Neuronal stem cell (in vitro differentiated cells): ENCODE measurements around the gene BZW2. TPM values are rescaled to one million over a fixed set of nuclear protein-coding genes. Genes with fewer than 3 reads are reported as not detected.

Experiments used
- DNase-seq: peaks from one replicate; pipeline ENCODE4 v3.0.0-alpha.2; 2013; ENCODE audit warnings: low spot score
- H2AFZ ChIP-seq: one replicate; pipeline ENCODE4 v1.6.1; 2013; ENCODE audit warnings: mild to moderate bottlenecking, low read length, inconsistent platforms
- H2AK5ac ChIP-seq: 2 replicates; pipeline ENCODE4 v1.6.1; 2013; ENCODE audit warnings: low read depth, mild to moderate bottlenecking, inconsistent platforms, low read length, moderate library complexity, mixed read lengths
- H2BK120ac ChIP-seq: 2 replicates; pipeline ENCODE4 v1.6.1; 2013; ENCODE audit warnings: low read depth, mild to moderate bottlenecking, inconsistent platforms, low read length, moderate library complexity, mixed read lengths
- H2BK12ac ChIP-seq: one replicate; pipeline ENCODE4 v1.6.1; 2013; ENCODE audit warnings: low read length, inconsistent platforms
- H2BK15ac ChIP-seq: 2 replicates; pipeline ENCODE4 v1.6.1; 2013; ENCODE audit warnings: mild to moderate bottlenecking, low read length, inconsistent platforms, mixed read lengths
- H2BK5ac ChIP-seq: one replicate; pipeline ENCODE4 v1.6.1; 2013; ENCODE audit warnings: inconsistent platforms, mild to moderate bottlenecking, low read length, moderate library complexity
- H3K14ac ChIP-seq: one replicate; pipeline ENCODE4 v1.6.1; 2013; ENCODE audit warnings: low read length, inconsistent platforms
- H3K18ac ChIP-seq: 2 replicates; pipeline ENCODE4 v1.6.1; 2013; ENCODE audit warnings: low read length, inconsistent platforms
- H3K23ac ChIP-seq: 2 replicates; pipeline ENCODE4 v1.6.1; 2013; ENCODE audit warnings: low read depth, mild to moderate bottlenecking, mixed read lengths, low read length, inconsistent platforms; ENCODE audit not compliant: poor library complexity
- H3K27ac ChIP-seq: replicated peaks from 3 replicates; pipeline ENCODE4 v1.5.1; 2013; ENCODE audit warnings: low read length, inconsistent platforms
- H3K27me3 ChIP-seq, 3 experiments: 2 replicates each; pipeline ENCODE4 v1.6.1; 2013; ENCODE audit warnings: low read length in 3 of 3, mild to moderate bottlenecking in 2 of 3, inconsistent platforms in 1 of 3, low read depth in 1 of 3, mixed read lengths in 1 of 3, moderate library complexity in 1 of 3; ENCODE audit not compliant: control insufficient read depth in 3 of 3, insufficient read depth in 3 of 3
- H3K36me3 ChIP-seq, 2 donors: replicated peaks in 1 of 2; 2 replicates each; pipeline ENCODE4 v1.6.1; 2013; ENCODE audit warnings: low read length in 2 of 2; ENCODE audit not compliant: control insufficient read depth in 2 of 2, insufficient read depth in 2 of 2
- H3K4ac ChIP-seq: 2 replicates; pipeline ENCODE4 v1.6.1; 2013; ENCODE audit warnings: inconsistent platforms, mild to moderate bottlenecking, low read length, moderate library complexity
- H3K4me1 ChIP-seq, 2 donors: 1 replicate in 1 of 2; 2 replicates in 1 of 2; pipeline ENCODE4 v1.6.1; 2013; ENCODE audit warnings: low read length in 2 of 2, low read depth in 1 of 2; ENCODE audit not compliant: control insufficient read depth in 2 of 2, insufficient read depth in 1 of 2
- H3K4me2 ChIP-seq: one replicate; pipeline ENCODE4 v1.6.1; 2013; ENCODE audit warnings: mild to moderate bottlenecking, low read length, inconsistent platforms; ENCODE audit not compliant: insufficient read depth, poor library complexity, severe bottlenecking
- H3K4me3 ChIP-seq, 2 donors: 2 replicates each; pipeline ENCODE4 v1.5.1; 2013; ENCODE audit warnings: low read length in 2 of 2, mild to moderate bottlenecking in 2 of 2, inconsistent platforms in 1 of 2, moderate library complexity in 1 of 2
- H3K79me1 ChIP-seq: one replicate; pipeline ENCODE4 v1.6.1; 2013; ENCODE audit warnings: low read depth, mild to moderate bottlenecking, inconsistent platforms, low read length, moderate library complexity
- H3K9ac ChIP-seq: one replicate; pipeline ENCODE4 v1.6.1; 2013; ENCODE audit warnings: mild to moderate bottlenecking, low read depth, low read length, inconsistent platforms; ENCODE audit not compliant: poor library complexity
- H3K9me3 ChIP-seq, 2 donors: replicated peaks in 1 of 2; 2 replicates each; pipeline versions ENCODE3 to v1.6.1; 2013; ENCODE audit warnings: low read length in 2 of 2, mild to moderate bottlenecking in 2 of 2, inconsistent platforms in 1 of 2, low read depth in 1 of 2, mixed read lengths in 1 of 2, moderate library complexity in 1 of 2; ENCODE audit not compliant: control insufficient read depth in 2 of 2, insufficient read depth in 1 of 2
- H4K8ac ChIP-seq: one replicate; pipeline ENCODE4 v1.6.1; 2013; ENCODE audit warnings: low read depth, mild to moderate bottlenecking, inconsistent platforms, low read length, moderate library complexity
- H4K91ac ChIP-seq: one replicate; pipeline ENCODE4 v1.6.1; 2013; ENCODE audit warnings: low read length, low read depth, mild to moderate bottlenecking, inconsistent platforms; ENCODE audit not compliant: poor library complexity
- WGBS, 2 donors: extraction: QIAGEN DNeasy Blood & Tissue Kit; methylation state at CpG; one replicate each; pipeline ENCODE4 v1.1.7; 2013; ENCODE audit warnings: missing lambda C conversion rate in 2 of 2, mixed read lengths in 1 of 2; ENCODE audit not compliant: insufficient read length in 2 of 2, insufficient replicate concordance in 1 of 2; ENCODE audit errors: extremely low coverage in 2 of 2; 5-methylcytosine and 5-hydroxymethylcytosine counted together
- polyA plus RNA-seq, 2 experiments: library from polyadenylated mRNA; stranded (reverse); fragments of 200-250 nt; gene quantifications; one replicate each; pipeline ENCODE4 v1.2.3, GENCODE V29; 2013

The BZW2 gene
- 113 TPM for polyA plus RNA-seq (2013, experiment 1 of 2)
- 113 TPM for polyA plus RNA-seq (2013, experiment 2 of 2)

- DNase-seq = peak; percentile 94
- WGBS, 2 donors = no CpG with 5 or more reads among the region's 73 CpGs
Measured at GRCh38 chr7:16645593-16646471, at the start of gene BZW2, which contains the start of gene ANKMY2. Gene BZW2, plus strand, starts transcription at chr7:16646181. Its CDS starts 19,263 bp downstream, at chr7:16665444. Gene ANKMY2, minus strand, starts transcription at chr7:16645754. Its CDS starts 181 bp downstream, at chr7:16645573.

GRCh38 chr7:16598015-16598414 is 48.0 kb upstream of the BZW2 start:
- H3K4ac ChIP-seq = no peak overlapping the region
- DNase-seq = no peak
- no peak overlapping the region for H2AK5ac ChIP-seq
- H2AFZ ChIP-seq = no peak overlapping the region
- no peak overlapping the region for H2BK120ac ChIP-seq
- H3K9ac ChIP-seq = no peak overlapping the region
- no peaks in the 10 kb centered on the region for H3K27me3 ChIP-seq
- H3K36me3 ChIP-seq = peaks cover 10 to 46% of the 10 kb centered on the region in 2 donors
- no peak overlapping the region for H3K4me2 ChIP-seq
- H2BK5ac ChIP-seq = no peak overlapping the region
- H3K27ac ChIP-seq = peak overlapping the region; percentile 37
- H3K14ac ChIP-seq = peak overlapping the region; percentile 3
- peaks cover 0 to 8% of the 10 kb centered on the region in 2 donors for H3K4me1 ChIP-seq
- no peaks in the 10 kb centered on the region for H3K9me3 ChIP-seq
- H4K8ac ChIP-seq = no peak overlapping the region
- no peak overlapping the region for H2BK15ac ChIP-seq
- H4K91ac ChIP-seq = no peak overlapping the region
- H3K79me1 ChIP-seq = no peaks in the 10 kb centered on the region
- no peak overlapping the region for H3K4me3 ChIP-seq
- no peak overlapping the region for H2BK12ac ChIP-seq
- no peak overlapping the region for H3K23ac ChIP-seq
- H3K18ac ChIP-seq = no peak overlapping the region
- no CpG with 5 or more reads among the region's 4 CpGs for WGBS, 2 donors

More at GRCh38 chr7:16645593-16646471, at the start of gene BZW2, which contains the start of gene ANKMY2:
- Histone ChIP-seq H3K9ac (peak within 1 kb of the TSS; percentile 99), H3K79me1 (peaks cover 2% of the 10 kb centered on the region), H2AFZ (peak within 1 kb of the TSS; percentile 96), H2BK5ac (peak within 1 kb of the TSS; percentile 93), H4K8ac (no peak within 1 kb of the TSS), H2AK5ac (peak within 1 kb of the TSS; percentile 60), H2BK120ac (peak within 1 kb of the TSS; percentile 9), H2BK12ac (peak within 1 kb of the TSS; percentile 80), H3K4me1 (peaks cover 11 to 26% of the 10 kb centered on the region in 2 donors), H3K18ac (peak within 1 kb of the TSS; percentile 100), H2BK15ac (peak within 1 kb of the TSS; percentile 91), H3K4me3 (peak within 1 kb of the TSS; percentile 98), H4K91ac (no peak within 1 kb of the TSS), H3K14ac (peak within 1 kb of the TSS; percentile 97), H3K4ac (peak within 1 kb of the TSS; percentile 97), H3K4me2 (peak within 1 kb of the TSS; percentile 78), H3K23ac (peak within 1 kb of the TSS; percentile 99), H3K27ac (peak within 1 kb of the TSS; percentile 95), H3K36me3 (peaks cover 0 to 12% of the 10 kb centered on the region in 2 donors), H3K27me3 (no peaks in the 10 kb centered on the region), H3K9me3 (no peaks in the 10 kb centered on the region)

GRCh38 chr7:16599860-16600259 is 46.1 kb upstream of the BZW2 start:
- Histone ChIP-seq H2AFZ (no peak overlapping the region), H3K18ac (no peak overlapping the region), H3K4me2 (no peak overlapping the region), H2BK120ac (no peak overlapping the region), H3K4me3 (no peak overlapping the region), H3K4ac (no peak overlapping the region), H3K9me3 (no peaks in the 10 kb centered on the region), H2BK5ac (no peak overlapping the region), H3K79me1 (no peaks in the 10 kb centered on the region), H3K27me3 (no peaks in the 10 kb centered on the region), H2AK5ac (no peak overlapping the region), H2BK15ac (no peak overlapping the region), H3K9ac (no peak overlapping the region), H4K91ac (no peak overlapping the region), H3K23ac (no peak overlapping the region), H3K36me3 (peaks cover 12 to 64% of the 10 kb centered on the region in 2 donors), H3K4me1 (peaks cover 0 to 8% of the 10 kb centered on the region in 2 donors), H2BK12ac (no peak overlapping the region), H4K8ac (no peak overlapping the region), H3K14ac (no peak overlapping the region), H3K27ac (no peak overlapping the region)
- no peak for DNase-seq
- WGBS, 2 donors = no CpG with 5 or more reads among the region's 7 CpGs

- no peak overlapping the region for H4K8ac ChIP-seq
- H3K4me2 ChIP-seq = no peak overlapping the region
- no peak overlapping the region for H3K4ac ChIP-seq
- H3K27me3 ChIP-seq = no peaks in the 10 kb centered on the region
- no peak overlapping the region for H3K27ac ChIP-seq
- no peak overlapping the region for H2BK15ac ChIP-seq
- no peak overlapping the region for H3K14ac ChIP-seq
- H2BK120ac ChIP-seq = no peak overlapping the region
- DNase-seq = no peak
- H3K36me3 ChIP-seq = peaks cover 18 to 86% of the 10 kb centered on the region in 2 donors
- H2BK5ac ChIP-seq = no peak overlapping the region
- no peak overlapping the region for H3K4me3 ChIP-seq
- no peak overlapping the region for H2BK12ac ChIP-seq
- H3K79me1 ChIP-seq = no peaks in the 10 kb centered on the region
- no peak overlapping the region for H2AK5ac ChIP-seq
- H2AFZ ChIP-seq = no peak overlapping the region
- H4K91ac ChIP-seq = no peak overlapping the region
- no peaks in the 10 kb centered on the region for H3K4me1 ChIP-seq
- H3K23ac ChIP-seq = no peak overlapping the region
- no peak overlapping the region for H3K18ac ChIP-seq
- no peak overlapping the region for H3K9ac ChIP-seq
- H3K9me3 ChIP-seq = no peaks in the 10 kb centered on the region
Measured at GRCh38 chr7:16603633-16604032, 42.3 kb upstream of the BZW2 start.
